Astrocyte of the cerebellum (primary cell): ENCODE data around the gene LPCAT1.

Experiments used
- DNase-seq: peaks from one replicate; pipeline ENCODE4 v3.0.0-alpha.2; 2011; ENCODE audit warnings: low read depth
- H3K4me3 ChIP-seq: 2 replicates; pipeline ENCODE4 v1.5.1; 2011; ENCODE audit warnings: mild to moderate bottlenecking, low read depth, low read length, moderate library complexity
- CTCF ChIP-seq: IDR thresholded peaks from 2 replicates; pipeline ENCODE4 v1.5.1; 2012; ENCODE audit warnings: low read length, low read depth, moderate library complexity, mild to moderate bottlenecking; ENCODE audit errors: missing control alignments
- in situ Hi-C: cut with HindIII; loops from 2 replicates; pipeline ENCODE4 v1.10.0; 2017; ENCODE audit warnings: low sequenced_read_pairs

The LPCAT1 gene

GRCh38 chr5:1485579-1486118, 38.1 kb downstream of the LPCAT1 start:
- TF ChIP-seq CTCF, result no peak
- H3K4me3 ChIP-seq, result no peak overlapping the region
- in situ Hi-C loops, result no loop called here
- no peak for DNase-seq

GRCh38 chr5:1484730-1485578, 38.8 kb downstream of the LPCAT1 start:
- no peak overlapping the region for H3K4me3 ChIP-seq
- in situ Hi-C loops, result no loop called here

GRCh38 chr5:1483856-1484729, 39.7 kb downstream of the LPCAT1 start:
- no peak for TF ChIP-seq CTCF
- in situ Hi-C loops, result no loop called here
- no peak for DNase-seq
- H3K4me3 ChIP-seq, result no peak overlapping the region

More at GRCh38 chr5:1484730-1485578, 38.8 kb downstream of the LPCAT1 start:
- DNase-seq, result no peak
- TF ChIP-seq CTCF, result no peak

GRCh38 chr5:1483064-1483463, 40.7 kb downstream of the LPCAT1 start:
- no peak for TF ChIP-seq CTCF
- in situ Hi-C loops, result no loop called here
- H3K4me3 ChIP-seq, result no peak overlapping the region
- DNase-seq, result no peak

GRCh38 chr5:1481959-1482331, 41.8 kb downstream of the LPCAT1 start:
- in situ Hi-C loops, result no loop called here
- no peak for TF ChIP-seq CTCF
- H3K4me3 ChIP-seq, result no peak overlapping the region
- no peak for DNase-seq

- no peak for DNase-seq
- no peak overlapping the region for H3K4me3 ChIP-seq
- TF ChIP-seq CTCF, result no peak
- in situ Hi-C loops, result no loop called here
Measured at GRCh38 chr5:1481266-1481958, 42.3 kb downstream of the LPCAT1 start.
